Prostate gland (tissue), 2 donors: ENCODE measurements around the gene THBS1.

ENCODE experiments used
- CTCF ChIP-seq, 4 experiments: fragments of 200-600 bp in 2 of 4; fragments of 450-650 bp in 2 of 4; sonication (generic) in 2 of 4; IDR thresholded peaks; 1 replicate in 3 of 4; 2 replicates in 1 of 4; pipeline ENCODE4 v1.5.1; 2016 to 2019; ENCODE audit warnings: antibody characterized with exemption in 4 of 4, mild to moderate bottlenecking in 2 of 4, moderate library complexity in 2 of 4
- POLR2A ChIP-seq: fragments of 450-650 bp; IDR thresholded peaks from one replicate; pipeline ENCODE4 v1.6.1; 2016; ENCODE audit warnings: antibody characterized with exemption, mild to moderate bottlenecking

- TF ChIP-seq CTCF (IDR thresholded peaks at IDR 0.05) (no peak), POLR2A (no peak)
Observed at GRCh38 chr15:39644136-39644535, 63.3 kb downstream of the THBS1 start.
